ENCODE measurements around the gene GRAP. TPM values are rescaled to one million over a fixed set of nuclear protein-coding genes. Genes with fewer than 3 reads are reported as not detected.
"Not testable (repeated sequence)": the region's sequence is repeated elsewhere in the genome, so short reads cannot be mapped to it uniquely, and the experiment has no call there.

GRAP gene
- total and polyA plus RNA-seq, 10 of the 15 experiments (the other 5 are each of a cell fraction or from before 2014, with no cell fraction given) = 0.58 to 78.3 (median 36.6) TPM

DNA sequence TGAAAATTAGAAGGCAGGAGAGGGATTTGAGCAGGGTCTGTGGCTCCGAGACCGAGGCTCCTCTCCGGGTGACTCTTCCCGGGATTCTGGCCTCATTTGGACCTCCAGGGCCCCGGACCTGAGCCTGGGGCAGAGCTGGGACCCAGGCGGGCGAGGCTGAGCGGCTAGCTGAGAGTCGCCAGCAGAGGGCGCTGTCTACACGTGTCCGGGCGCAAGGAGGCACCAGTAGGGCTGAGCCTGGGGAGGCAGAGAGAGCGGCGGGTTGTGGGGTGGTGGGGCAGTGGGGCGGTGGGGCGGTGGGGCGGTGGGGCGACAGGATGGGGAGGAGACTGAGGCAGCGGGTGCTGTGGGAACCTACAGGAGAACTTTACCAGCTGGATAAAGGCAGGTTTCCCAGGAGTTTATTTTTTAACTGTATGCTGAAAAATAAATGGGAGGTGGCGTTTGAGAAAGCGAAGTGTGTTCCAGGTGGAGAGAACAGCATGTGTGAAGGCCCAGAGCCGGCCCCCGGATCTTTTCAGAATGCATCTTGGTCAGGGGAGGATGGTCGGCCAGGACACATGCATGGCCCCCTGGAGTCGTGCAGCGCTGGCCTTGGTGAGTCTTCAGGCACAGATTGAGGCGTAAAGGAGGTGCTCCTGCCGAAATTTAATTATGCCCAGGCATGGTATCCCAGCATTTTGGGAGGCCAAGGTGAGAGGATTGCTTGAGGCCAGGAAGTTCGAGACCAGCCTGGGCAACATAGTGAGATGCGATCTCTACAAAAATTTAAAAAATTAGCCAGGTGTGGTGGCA, 29.8 kb upstream of the GRAP start:
- no CpG with 5 or more reads among the region's 31 CpGs for WGBS (ENCODE audit: insufficient coverage, insufficient replicate concordance, low lambda C conversion rate, missing lambda C conversion rate)
- H3K27ac ChIP-seq (ENCODE audit: control insufficient read depth, insufficient read depth); H3K9ac ChIP-seq (ENCODE audit: control insufficient read depth, insufficient read depth, low read length); BruUV-seq (replicated peaks); FAIRE-seq; in situ Hi-C loops (cut with MboI); H3K4me1 ChIP-seq (ENCODE audit: control insufficient read depth, insufficient read depth, low read length); RAD21 ChIA-PET (ENCODE audit: unreplicated experiment); H2AFZ ChIP-seq (ENCODE audit: control insufficient read depth, low read depth, low read length); H3K36me3 ChIP-seq (ENCODE audit: control insufficient read depth in 2 of 2, insufficient read depth in 2 of 2, low read length in 1 of 2); H3K9me3 ChIP-seq (replicated peaks; ENCODE audit: control insufficient read depth, insufficient read depth, low read length); H3K4me2 ChIP-seq (ENCODE audit: control insufficient read depth, insufficient read depth); H3K27me3 ChIP-seq (replicated peaks in 1 of 2; ENCODE audit: control insufficient read depth in 2 of 2, insufficient read depth in 2 of 2, low read length in 1 of 2); CTCF ChIA-PET; H4K20me1 ChIP-seq (ENCODE audit: control insufficient read depth, insufficient read depth); H3K79me2 ChIP-seq (ENCODE audit: control insufficient read depth, insufficient read depth, low read length); POLR2A ChIA-PET; SMC1A ChIA-PET (ENCODE audit: uncharacterized antibody, unreplicated experiment); intact Hi-C loops (cut with micrococcal nuclease; ENCODE audit: unreplicated experiment); DNase-seq (ENCODE audit: low read depth, low spot score); H3K4me3 ChIP-seq: not testable (repeated sequence)
- peak; percentile 100 for ATAC-seq

DNA sequence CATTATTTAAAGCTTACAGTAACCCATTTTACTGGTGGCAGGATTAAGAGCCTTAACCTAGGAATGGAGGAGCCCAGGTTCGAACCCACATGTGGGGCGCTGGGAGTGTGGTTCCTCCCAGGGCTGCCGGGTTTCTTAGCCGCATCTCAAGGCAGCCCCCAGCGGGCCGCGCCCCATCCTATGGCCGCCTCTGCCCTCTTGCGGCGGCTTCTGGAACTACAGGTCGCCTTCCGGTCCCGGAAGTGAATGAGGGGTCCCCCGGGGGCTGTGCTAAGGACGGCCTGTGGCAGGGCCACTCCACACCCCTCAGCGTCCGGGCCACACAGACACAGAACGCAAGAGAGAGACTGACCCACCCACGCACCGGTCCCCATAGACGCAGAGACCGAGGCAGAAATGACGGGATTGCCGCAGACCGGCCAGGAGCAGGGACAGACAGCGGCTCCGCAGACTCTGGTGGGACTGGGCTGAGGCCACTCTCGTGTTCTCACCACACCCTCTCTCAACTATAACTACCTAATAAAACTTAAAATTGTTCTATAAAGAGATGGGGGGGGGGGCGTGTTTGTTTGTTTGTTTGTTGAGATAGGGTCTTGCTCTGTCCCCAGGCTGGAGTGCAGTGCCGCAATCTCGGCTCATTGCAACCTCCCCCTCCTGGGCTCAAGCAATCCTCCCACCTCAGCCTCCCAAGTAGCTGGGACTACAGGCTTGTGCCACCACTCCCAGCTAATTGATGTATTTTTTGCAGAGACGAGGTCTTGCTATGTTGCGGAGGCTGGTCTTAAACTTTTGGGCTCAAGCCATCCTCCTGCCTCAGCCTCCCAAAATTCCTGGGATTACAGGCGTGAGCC, 23.8 kb upstream of the GRAP start:
- intact Hi-C loops (cut with micrococcal nuclease; ENCODE audit: unreplicated experiment); SMC1A ChIA-PET (ENCODE audit: uncharacterized antibody, unreplicated experiment): not testable (repeated sequence)
- peak; percentile 99 for ATAC-seq

DNA sequence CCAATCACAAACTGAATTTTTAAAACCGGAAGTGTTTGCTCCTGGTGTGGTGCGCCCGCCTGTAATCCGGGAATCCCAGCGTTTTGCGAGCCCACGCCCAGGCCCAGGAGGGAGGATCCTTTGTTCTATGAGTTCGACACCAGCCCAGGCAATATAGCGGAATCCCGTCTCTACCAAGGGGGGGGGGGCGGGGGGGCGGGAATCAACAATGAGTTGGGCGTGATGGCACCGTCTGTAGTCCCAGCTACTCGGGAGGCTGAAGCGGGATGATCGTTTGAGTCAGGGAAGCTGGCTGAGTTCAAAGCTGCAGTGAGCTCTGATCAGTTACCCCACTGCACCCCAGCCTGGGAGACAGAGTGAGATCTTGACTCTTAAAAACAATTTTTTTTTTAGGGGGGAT, 17.6 kb upstream of the GRAP start:
- intact Hi-C loops (cut with micrococcal nuclease; ENCODE audit: unreplicated experiment); DNase-seq (ENCODE audit: low read depth, low spot score); H3K79me2 ChIP-seq (ENCODE audit: control insufficient read depth, insufficient read depth, low read length); POLR2A ChIA-PET; BruUV-seq (replicated peaks); H2AFZ ChIP-seq (ENCODE audit: control insufficient read depth, low read depth, low read length); H3K4me3 ChIP-seq; ATAC-seq; H3K9ac ChIP-seq (ENCODE audit: control insufficient read depth, insufficient read depth, low read length); H3K4me1 ChIP-seq (ENCODE audit: control insufficient read depth, insufficient read depth, low read length); RAD21 ChIA-PET (ENCODE audit: unreplicated experiment); H3K9me3 ChIP-seq (replicated peaks; ENCODE audit: control insufficient read depth, insufficient read depth, low read length); SMC1A ChIA-PET (ENCODE audit: uncharacterized antibody, unreplicated experiment); in situ Hi-C loops (cut with MboI); H3K4me2 ChIP-seq (ENCODE audit: control insufficient read depth, insufficient read depth); FAIRE-seq; H3K27me3 ChIP-seq (replicated peaks in 1 of 2; ENCODE audit: control insufficient read depth in 2 of 2, insufficient read depth in 2 of 2, low read length in 1 of 2); H3K36me3 ChIP-seq (ENCODE audit: control insufficient read depth in 2 of 2, insufficient read depth in 2 of 2, low read length in 1 of 2); CTCF ChIA-PET; H3K27ac ChIP-seq (ENCODE audit: control insufficient read depth, insufficient read depth); H4K20me1 ChIP-seq (ENCODE audit: control insufficient read depth, insufficient read depth): not testable (repeated sequence)
- WGBS (ENCODE audit: insufficient coverage, insufficient replicate concordance, low lambda C conversion rate, missing lambda C conversion rate) = 3% methylated on average over 9 of the region's 17 CpGs

More for the DNA sequence above, 23.8 kb upstream of the GRAP start:
- H3K4me1 ChIP-seq (ENCODE audit: control insufficient read depth, insufficient read depth, low read length); H3K79me2 ChIP-seq (ENCODE audit: control insufficient read depth, insufficient read depth, low read length); H3K9me3 ChIP-seq (replicated peaks; ENCODE audit: control insufficient read depth, insufficient read depth, low read length); H3K4me2 ChIP-seq (ENCODE audit: control insufficient read depth, insufficient read depth); FAIRE-seq; H4K20me1 ChIP-seq (ENCODE audit: control insufficient read depth, insufficient read depth); DNase-seq (ENCODE audit: low read depth, low spot score); H2AFZ ChIP-seq (ENCODE audit: control insufficient read depth, low read depth, low read length); H3K9ac ChIP-seq (ENCODE audit: control insufficient read depth, insufficient read depth, low read length); in situ Hi-C loops (cut with MboI); H3K4me3 ChIP-seq; H3K36me3 ChIP-seq (ENCODE audit: control insufficient read depth in 2 of 2, insufficient read depth in 2 of 2, low read length in 1 of 2); H3K27ac ChIP-seq (ENCODE audit: control insufficient read depth, insufficient read depth); H3K27me3 ChIP-seq (replicated peaks in 1 of 2; ENCODE audit: control insufficient read depth in 2 of 2, insufficient read depth in 2 of 2, low read length in 1 of 2); CTCF ChIA-PET; POLR2A ChIA-PET; RAD21 ChIA-PET (ENCODE audit: unreplicated experiment); BruUV-seq (replicated peaks): not testable (repeated sequence)
- WGBS (ENCODE audit: insufficient coverage, insufficient replicate concordance, low lambda C conversion rate, missing lambda C conversion rate) = no CpG with 5 or more reads among the region's 34 CpGs
